KMS-11 (cell line): ENCODE data around the gene ST6GALNAC5.

Experiments used
- H2AFZ ChIP-seq: fragments of 200-600 bp; sonication (generic); 2 replicates; pipeline ENCODE4 v1.6.1; 2016; ENCODE audit warnings: antibody characterized with exemption, mixed run types, low read depth
- H3K27ac ChIP-seq: fragments of 200-600 bp; sonication (generic); 2 replicates; pipeline ENCODE4 v1.6.1; 2016; ENCODE audit warnings: mild to moderate bottlenecking, mixed run types
- H3K27me3 ChIP-seq: fragments of 200-600 bp; sonication (generic); 2 replicates; pipeline ENCODE4 v1.6.1; 2017; ENCODE audit warnings: mild to moderate bottlenecking, low read depth, mixed run types, moderate library complexity; ENCODE audit not compliant: insufficient read depth
- H3K36me3 ChIP-seq: fragments of 200-600 bp; sonication (generic); 2 replicates; pipeline ENCODE4 v1.6.1; 2017; ENCODE audit warnings: mild to moderate bottlenecking, mixed run types; ENCODE audit not compliant: insufficient read depth
- H3K4me1 ChIP-seq: fragments of 200-600 bp; sonication (generic); 2 replicates; pipeline ENCODE4 v1.6.1; 2016; ENCODE audit warnings: mild to moderate bottlenecking, low read depth, mixed run types; ENCODE audit not compliant: poor library complexity, severe bottlenecking
- H3K4me2 ChIP-seq: fragments of 200-600 bp; sonication (generic); 2 replicates; pipeline ENCODE4 v1.7.0; 2016; ENCODE audit warnings: mild to moderate bottlenecking, mixed run types
- H3K4me3 ChIP-seq: fragments of 200-600 bp; sonication (generic); IDR thresholded peaks from 2 replicates; pipeline ENCODE4 v1.6.1; 2017; ENCODE audit warnings: low read depth, low read length, mixed read lengths; ENCODE audit not compliant: insufficient read depth
- H3K79me2 ChIP-seq: fragments of 200-600 bp; sonication (generic); 2 replicates; pipeline ENCODE4 v1.6.1; 2016; ENCODE audit warnings: low read depth, mixed run types; ENCODE audit not compliant: insufficient read depth
- H3K9ac ChIP-seq: fragments of 200-600 bp; sonication (generic); 2 replicates; pipeline ENCODE4 v1.6.1; 2016; ENCODE audit warnings: mild to moderate bottlenecking, mixed run types
- H4K20me1 ChIP-seq: fragments of 200-600 bp; sonication (generic); 2 replicates; pipeline ENCODE4 v1.6.1; 2016; ENCODE audit warnings: mild to moderate bottlenecking, mixed run types; ENCODE audit not compliant: insufficient read depth
- CTCF ChIP-seq: fragments of 200-600 bp; sonication (generic); conservative IDR thresholded peaks from 2 replicates; pipeline ENCODE4 v1.6.1; 2017; ENCODE audit warnings: low read depth, mild to moderate bottlenecking, antibody characterized with exemption, low read length, moderate library complexity, mixed read lengths

Gene ST6GALNAC5

GRCh38 chr1:76925825-76926224 lies 58.5 kb downstream of the ST6GALNAC5 start:
- Histone ChIP-seq H4K20me1 (no peaks in the 10 kb centered on the region), H3K4me1 (no peaks in the 10 kb centered on the region), H3K79me2 (no peaks in the 10 kb centered on the region), H3K9ac (no peak overlapping the region), H2AFZ (no peak overlapping the region), H3K4me2 (no peak overlapping the region), H3K27me3 (no peaks in the 10 kb centered on the region), H3K4me3 (no peak overlapping the region), H3K36me3 (no peaks in the 10 kb centered on the region), H3K27ac (no peak overlapping the region)
- no peak for TF ChIP-seq CTCF

GRCh38 chr1:76928522-76928921 lies 61.2 kb downstream of the ST6GALNAC5 start:
- no peaks in the 10 kb centered on the region for H3K4me1 ChIP-seq
- H3K27me3 ChIP-seq: no peaks in the 10 kb centered on the region
- no peak overlapping the region for H3K9ac ChIP-seq
- H4K20me1 ChIP-seq: no peaks in the 10 kb centered on the region
- H3K79me2 ChIP-seq: no peaks in the 10 kb centered on the region
- no peak overlapping the region for H3K4me3 ChIP-seq
- TF ChIP-seq CTCF: no peak
- no peak overlapping the region for H3K4me2 ChIP-seq
- no peak overlapping the region for H2AFZ ChIP-seq
- H3K27ac ChIP-seq: no peak overlapping the region
- no peaks in the 10 kb centered on the region for H3K36me3 ChIP-seq

GRCh38 chr1:76929136-76929535 lies 61.9 kb downstream of the ST6GALNAC5 start:
- Histone ChIP-seq H3K4me1 (no peaks in the 10 kb centered on the region), H3K36me3 (no peaks in the 10 kb centered on the region), H3K4me2 (no peak overlapping the region), H3K79me2 (no peaks in the 10 kb centered on the region), H3K27me3 (no peaks in the 10 kb centered on the region), H2AFZ (no peak overlapping the region), H3K4me3 (no peak overlapping the region), H3K9ac (no peak overlapping the region), H3K27ac (no peak overlapping the region), H4K20me1 (no peaks in the 10 kb centered on the region)
- TF ChIP-seq CTCF: no peak

- peaks cover 23% of the 10 kb centered on the region for H3K4me1 ChIP-seq
- H3K36me3 ChIP-seq: no peaks in the 10 kb centered on the region
- H3K27ac ChIP-seq: no peak overlapping the region
- no peak overlapping the region for H3K4me3 ChIP-seq
- no peaks in the 10 kb centered on the region for H3K79me2 ChIP-seq
- no peak overlapping the region for H3K9ac ChIP-seq
- no peaks in the 10 kb centered on the region for H4K20me1 ChIP-seq
- no peak overlapping the region for H2AFZ ChIP-seq
- TF ChIP-seq CTCF: no peak
- no peak overlapping the region for H3K4me2 ChIP-seq
- no peaks in the 10 kb centered on the region for H3K27me3 ChIP-seq
These were observed 66.9 kb downstream of the ST6GALNAC5 start for GRCh38 chr1:76933847-76934815.
